GM12875 (cell line): ENCODE measurements around the gene LCE1F.

ENCODE experiments used
- H3K4me3 ChIP-seq: one replicate; pipeline ENCODE4 v1.5.1; 2011; ENCODE audit warnings: low read depth, low read length, control low read depth
- TF ChIP-seq, protein P1 (sequence below): IDR thresholded peaks from 2 replicates; pipeline ENCODE4 v1.5.1; 2011; ENCODE audit warnings: low read depth, mild to moderate bottlenecking, control low read depth, inconsistent platforms, low read length, moderate library complexity, borderline replicate concordance; ENCODE audit not compliant: insufficient read depth

LCE1F gene

DNA sequence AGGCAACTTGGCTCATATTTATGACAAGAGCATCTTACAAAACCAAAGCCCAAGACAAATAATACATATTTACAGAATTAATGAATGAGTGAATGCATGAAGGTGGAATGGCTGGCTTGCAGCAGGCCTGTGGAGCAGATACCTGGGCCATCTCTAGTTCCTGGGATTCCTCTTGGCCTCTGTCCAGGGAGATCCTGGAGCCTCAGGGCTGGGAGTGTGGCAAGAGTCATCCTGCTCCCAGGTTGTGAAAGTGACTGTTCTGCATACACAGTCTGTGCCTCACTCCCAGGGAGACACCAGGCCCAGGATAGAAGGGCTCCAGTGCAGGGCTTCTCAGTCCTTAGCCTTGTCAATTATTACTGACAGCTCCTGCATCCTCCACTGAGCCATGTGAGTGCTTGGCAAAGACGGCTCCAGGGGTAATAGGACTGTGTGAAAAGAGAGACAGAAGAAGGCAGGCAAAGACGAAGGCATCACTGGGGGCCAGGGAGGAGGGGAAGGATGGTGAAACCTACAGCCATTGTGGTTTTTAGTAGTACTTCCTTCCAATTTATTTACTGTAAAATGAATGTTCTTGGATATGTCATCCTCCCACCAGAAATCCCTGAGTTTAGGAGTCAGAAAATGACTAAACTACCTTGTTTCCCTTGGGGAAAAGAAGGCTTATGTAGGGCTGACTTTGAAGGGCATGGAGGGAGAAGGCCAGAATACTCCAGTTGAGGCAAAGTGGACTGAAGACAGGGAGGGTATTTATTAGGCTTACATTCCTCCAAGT lies 31.4 kb upstream of the LCE1F start:
- no peak overlapping the region for H3K4me3 ChIP-seq
- TF ChIP-seq, protein P1, sequence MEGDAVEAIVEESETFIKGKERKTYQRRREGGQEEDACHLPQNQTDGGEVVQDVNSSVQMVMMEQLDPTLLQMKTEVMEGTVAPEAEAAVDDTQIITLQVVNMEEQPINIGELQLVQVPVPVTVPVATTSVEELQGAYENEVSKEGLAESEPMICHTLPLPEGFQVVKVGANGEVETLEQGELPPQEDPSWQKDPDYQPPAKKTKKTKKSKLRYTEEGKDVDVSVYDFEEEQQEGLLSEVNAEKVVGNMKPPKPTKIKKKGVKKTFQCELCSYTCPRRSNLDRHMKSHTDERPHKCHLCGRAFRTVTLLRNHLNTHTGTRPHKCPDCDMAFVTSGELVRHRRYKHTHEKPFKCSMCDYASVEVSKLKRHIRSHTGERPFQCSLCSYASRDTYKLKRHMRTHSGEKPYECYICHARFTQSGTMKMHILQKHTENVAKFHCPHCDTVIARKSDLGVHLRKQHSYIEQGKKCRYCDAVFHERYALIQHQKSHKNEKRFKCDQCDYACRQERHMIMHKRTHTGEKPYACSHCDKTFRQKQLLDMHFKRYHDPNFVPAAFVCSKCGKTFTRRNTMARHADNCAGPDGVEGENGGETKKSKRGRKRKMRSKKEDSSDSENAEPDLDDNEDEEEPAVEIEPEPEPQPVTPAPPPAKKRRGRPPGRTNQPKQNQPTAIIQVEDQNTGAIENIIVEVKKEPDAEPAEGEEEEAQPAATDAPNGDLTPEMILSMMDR = no peak

DNA sequence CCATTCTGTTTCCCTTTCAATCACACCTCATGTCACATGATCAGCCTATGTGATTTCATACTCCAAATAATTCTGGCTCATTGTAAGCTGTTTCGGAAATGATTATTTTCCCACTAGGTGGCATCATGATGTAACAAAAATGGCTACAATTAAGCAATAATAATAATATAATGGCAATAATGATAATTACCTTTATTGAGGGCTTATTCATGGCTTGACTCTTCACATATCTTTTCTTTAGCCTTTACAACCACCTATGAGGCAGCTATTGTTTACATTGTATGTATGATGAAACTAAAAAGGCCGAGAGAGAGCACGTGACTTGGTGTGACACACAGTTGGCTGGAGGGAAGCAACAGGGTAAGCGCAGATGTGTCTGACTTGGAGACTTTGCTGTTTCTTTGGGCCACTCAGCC lies 29.6 kb upstream of the LCE1F start:
- TF ChIP-seq, protein P1 = no peak
- H3K4me3 ChIP-seq = no peak overlapping the region

DNA sequence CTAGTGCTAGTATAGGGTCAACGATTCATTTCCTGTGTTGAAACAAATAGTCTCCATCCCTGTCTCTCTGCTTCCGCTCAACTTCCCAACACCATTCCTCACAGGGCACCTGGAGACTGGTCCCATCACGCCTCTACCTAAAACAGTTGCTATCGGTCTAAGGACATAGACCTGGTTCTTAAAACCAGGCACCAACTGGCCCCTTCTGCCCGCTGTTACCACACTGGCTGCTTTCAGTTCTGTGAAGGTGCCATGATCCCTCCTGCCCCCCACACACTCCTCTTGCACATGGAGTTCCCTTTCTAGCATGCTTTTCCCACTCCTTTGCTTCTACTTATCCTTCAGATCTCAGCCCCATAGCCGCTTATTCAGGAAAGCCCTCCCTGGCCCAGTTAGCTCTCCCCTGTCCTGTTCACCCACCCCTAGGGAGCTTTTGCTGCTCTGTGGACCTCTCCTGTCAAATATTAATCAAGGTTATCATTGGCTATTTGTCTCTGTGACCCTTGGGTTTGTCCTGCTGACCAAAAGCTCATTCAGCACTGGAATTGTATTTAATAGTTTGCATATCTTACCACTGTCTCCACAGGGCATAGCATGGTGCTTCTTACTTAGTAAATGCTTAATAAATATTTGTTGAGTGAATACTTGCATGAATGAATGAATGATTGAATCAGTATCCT lies 29.0 kb upstream of the LCE1F start:
- TF ChIP-seq, protein P1 = no peak
- H3K4me3 ChIP-seq = no peak overlapping the region

DNA sequence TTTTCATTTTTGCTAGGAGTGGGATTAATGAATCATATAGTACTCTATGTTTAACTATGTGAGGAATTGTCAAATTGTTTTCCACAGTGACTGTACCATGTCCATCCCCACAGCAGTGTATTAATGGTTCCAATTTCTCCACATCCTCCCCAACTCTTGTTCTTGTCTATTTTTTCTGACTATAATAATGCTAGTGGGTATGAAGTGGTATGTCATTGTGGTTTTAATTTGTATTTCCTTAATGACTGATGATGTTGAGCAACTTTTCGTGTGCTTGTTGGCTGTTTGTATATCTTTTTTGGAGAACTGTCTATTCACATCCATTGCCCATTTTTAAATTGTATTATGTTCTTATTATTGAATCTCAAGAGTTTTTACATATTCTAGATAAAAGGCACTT lies 27.1 kb upstream of the LCE1F start:
- TF ChIP-seq, protein P1 = no peak

DNA sequence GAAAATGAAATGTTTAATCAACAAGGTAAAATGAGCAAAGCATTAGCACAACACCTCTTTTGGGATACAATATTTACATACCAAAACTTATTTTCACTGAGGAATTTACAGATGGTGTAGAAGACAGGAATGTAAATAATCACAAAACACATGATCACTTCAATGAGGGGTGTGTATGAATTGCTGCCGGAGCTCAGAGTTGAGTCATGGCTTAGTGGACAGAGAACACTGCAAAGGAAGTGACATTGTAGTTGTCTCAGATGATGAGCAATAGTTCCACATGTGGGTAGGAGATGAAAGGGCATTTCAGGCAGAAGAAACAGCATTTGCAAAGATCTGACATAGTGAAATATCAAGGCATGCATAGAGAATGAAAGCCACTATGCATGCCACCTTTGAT lies 22.7 kb upstream of the LCE1F start:
- TF ChIP-seq, protein P1 = no peak
- H3K4me3 ChIP-seq = no peak overlapping the region

More for the DNA sequence above, 27.1 kb upstream of the LCE1F start:
- no peak overlapping the region for H3K4me3 ChIP-seq

DNA sequence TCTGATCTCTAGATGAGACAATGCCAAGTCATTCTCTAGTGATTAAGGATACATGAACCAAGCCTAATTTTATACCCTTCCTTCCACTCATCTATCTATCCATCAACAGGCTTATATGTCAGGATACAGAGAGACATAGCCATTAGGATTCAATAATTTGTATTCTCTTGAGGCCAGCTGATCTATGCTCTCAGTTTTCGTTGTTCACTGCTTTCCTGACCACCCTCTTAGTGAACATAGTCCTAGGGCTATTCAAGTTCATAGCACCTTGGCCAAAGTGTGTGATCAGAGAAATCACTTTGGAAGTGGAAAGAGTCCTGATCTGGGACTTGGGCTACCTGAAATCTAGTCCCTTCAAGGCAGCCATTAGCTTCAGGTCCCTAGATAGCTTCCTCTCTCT lies 21.4 kb upstream of the LCE1F start:
- no peak overlapping the region for H3K4me3 ChIP-seq
- TF ChIP-seq, protein P1 = no peak

DNA sequence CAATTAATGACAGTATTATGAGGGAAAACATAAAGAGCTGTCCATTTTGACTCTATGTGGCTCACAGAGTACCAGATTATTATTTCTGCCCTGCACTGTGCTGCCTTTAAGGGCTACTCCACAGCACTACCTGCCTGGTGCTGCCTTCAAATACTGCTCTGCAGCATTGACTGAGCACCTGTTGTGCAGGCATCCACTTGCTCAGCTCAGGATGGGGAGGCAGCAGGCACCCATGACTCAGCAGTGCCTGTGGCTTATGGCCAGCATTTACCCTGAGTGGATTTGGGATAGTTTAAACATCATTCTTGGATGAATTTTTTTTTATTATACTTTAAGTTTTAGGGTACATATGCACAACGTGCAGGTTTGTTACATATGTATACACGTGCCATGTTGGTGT lies 18.1 kb upstream of the LCE1F start:
- no peak overlapping the region for H3K4me3 ChIP-seq
- TF ChIP-seq, protein P1 = no peak
